GM12878 (cell line): ENCODE measurements around the gene IRF6. TPM values are rescaled to one million over a fixed set of nuclear protein-coding genes. Genes with fewer than 3 reads are reported as not detected.

Source experiments
- BCLAF1 ChIP-seq: fragments of 450-650 bp; IDR thresholded peaks from 2 replicates; pipeline ENCODE4 v1.6.1; 2017; ENCODE audit warnings: antibody characterized with exemption, mild to moderate bottlenecking, moderate library complexity
- CBFB ChIP-seq: IDR thresholded peaks from 2 replicates; pipeline ENCODE4 v1.6.1; 2016; ENCODE audit warnings: antibody characterized with exemption, low read depth
- ETV6 ChIP-seq, 2 experiments: fragments of 450-650 bp in 1 of 2; IDR thresholded peaks in 1 of 2; conservative IDR thresholded peaks in 1 of 2; 2 replicates each; pipeline ENCODE4 v1.6.1; 2014; ENCODE audit warnings: antibody characterized with exemption in 1 of 2, borderline replicate concordance in 1 of 2, low read depth in 1 of 2, mild to moderate bottlenecking in 1 of 2, moderate library complexity in 1 of 2
- FOXM1 ChIP-seq: IDR thresholded peaks from 2 replicates; pipeline ENCODE4 v1.6.1; 2012; ENCODE audit warnings: low read depth, mild to moderate bottlenecking, inconsistent platforms, low read length, moderate library complexity
- GABPA ChIP-seq: IDR thresholded peaks from 2 replicates; pipeline ENCODE4 v1.6.1; 2014; ENCODE audit warnings: antibody characterized with exemption, low read depth, mild to moderate bottlenecking, inconsistent platforms
- IKZF2 ChIP-seq, 2 experiments: fragments of 450-650 bp; IDR thresholded peaks; 2 replicates each; pipeline ENCODE4 v1.6.1; 2017; ENCODE audit warnings: mild to moderate bottlenecking in 2 of 2, moderate library complexity in 2 of 2
- JUND ChIP-seq: IDR thresholded peaks from 2 replicates; pipeline ENCODE4 v1.6.1; 2012; ENCODE audit warnings: low read depth, mild to moderate bottlenecking, low read length, improper control_type of control experiment, moderate library complexity
- POLR2A ChIP-seq: IDR thresholded peaks from 2 replicates; pipeline ENCODE4 v1.6.1; 2011; ENCODE audit warnings: low read depth, mild to moderate bottlenecking, low read length
- POLR2AphosphoS2 ChIP-seq: IDR thresholded peaks from 2 replicates; pipeline ENCODE4 v1.6.1; 2011; ENCODE audit warnings: low read depth, mild to moderate bottlenecking, low read length, improper control_type of control experiment, moderate library complexity
- SMC3 ChIP-seq: IDR thresholded peaks from 2 replicates; pipeline ENCODE4 v1.6.1; 2011; ENCODE audit warnings: low read length, improper control_type of control experiment, borderline replicate concordance
- TBL1XR1 ChIP-seq: IDR thresholded peaks from 2 replicates; pipeline ENCODE4 v1.6.1; 2012; ENCODE audit warnings: low read depth, low read length, improper control_type of control experiment
- USF1 ChIP-seq: IDR thresholded peaks from 2 replicates; pipeline ENCODE4 v1.6.1; 2011; ENCODE audit warnings: borderline replicate concordance, low read depth, mild to moderate bottlenecking, moderate library complexity, mixed read lengths, low read length; ENCODE audit not compliant: insufficient read depth; ENCODE audit errors: extremely low read length
- WRNIP1 ChIP-seq: IDR thresholded peaks from 2 replicates; pipeline ENCODE4 v1.6.1; 2011; ENCODE audit warnings: low read depth, low read length, improper control_type of control experiment, borderline replicate concordance
- ZBTB40 ChIP-seq: fragments of 450-650 bp; IDR thresholded peaks from 2 replicates; pipeline ENCODE4 v1.6.1; 2016; ENCODE audit warnings: mild to moderate bottlenecking, moderate library complexity, borderline replicate concordance
- ZNF592 ChIP-seq: fragments of 450-650 bp; IDR thresholded peaks from 2 replicates; pipeline ENCODE4 v1.6.1; 2017; ENCODE audit warnings: mild to moderate bottlenecking, moderate library complexity
- polyA plus RNA-seq, 11 experiments: library from polyadenylated mRNA; depleted of rRNA in 4 of 11; unstranded in 6 of 11; stranded (reverse) in 5 of 11; fragments of >200 nt; fragmentation: Nextera tagmentation in 4 of 11; fragmentation: Illumina TruSeq in 1 of 11; extraction: Ambion mirVana in 4 of 11; extraction: Trizol in 1 of 11; gene quantifications; 1 replicate in 1 of 11; 2 replicates in 10 of 11; pipeline versions ENCODE4 v1.2.1 to v1.2.3, GENCODE V29; 2011 to 2016; ENCODE audit warnings: inconsistent platforms in 2 of 11, missing spikeins in 2 of 11, low read depth in 1 of 11
- total RNA-seq, 4 experiments: library from RNA; depleted of rRNA in 3 of 4; stranded (reverse); fragments of >200 nt in 3 of 4; fragmentation: Illumina TruSeq in 1 of 4; extraction: Trizol in 1 of 4; gene quantifications; 2 replicates each; pipeline versions ENCODE4 v1.2.1 to v1.2.3, GENCODE V29; 2013 to 2021

IRF6 gene
- total and polyA plus RNA-seq, 10 of the 15 experiments (the other 5 are each of a cell fraction or from before 2014, with no cell fraction given), result 0.04 to 0.50 (median 0.09) TPM; not detected in 1

- TF ChIP-seq BCLAF1, result no peak
- no peak; a peak in 1 of 4 replicates for TF ChIP-seq IKZF2 (IDR thresholded peaks at IDR 0.05)
- peak; percentile 83 for TF ChIP-seq GABPA
- no peak for TF ChIP-seq SMC3
- 0 out of 2 replicates have a peak, but pooled peaks have one; percentile 25 for TF ChIP-seq WRNIP1
- TF ChIP-seq CBFB, result peak; percentile 65; the same call in 1 of the 2 replicates
- peak; percentile 88 for TF ChIP-seq ZBTB40
- TF ChIP-seq TBL1XR1, result 0 out of 2 replicates have a peak, but pooled peaks have one; percentile 59
- peak; percentile 80 for TF ChIP-seq USF1
- 0 out of 4 replicates have a peak, but pooled peaks of 1 of the 2 experiments have one; percentile 25 for TF ChIP-seq ETV6 (conservative IDR thresholded peaks at IDR 0.05 in 1 of 2, IDR thresholded peaks at IDR 0.05 in 1 of 2; ENCODE audit: borderline replicate concordance in 1 of 2, low read depth in 1 of 2)
- TF ChIP-seq FOXM1, result no peak
- TF ChIP-seq POLR2AphosphoS2, result peak; percentile 86
- peak; percentile 79 for TF ChIP-seq POLR2A
- TF ChIP-seq JUND, result no peak
- no peak for TF ChIP-seq ZNF592
These were observed 21.7 kb upstream of the IRF6 start, which contains the start of gene UTP25 (continued) for GRCh38 chr1:209827384-209828262.
